Measurements from ENCODE around the gene FAM83F.
"Not testable (repeated sequence)": the region's sequence is repeated elsewhere in the genome, so short reads cannot be mapped to it uniquely, and the experiment has no call there.

Gene FAM83F

GRCh38 chr22:39991159-39991860, 3.4 kb upstream of the FAM83F start:
- Histone ChIP-seq H3K4me3 (ENCODE audit: insufficient read depth, low read length, poor library complexity, severe bottlenecking) (no peak overlapping the region), H3K27me3 (ENCODE audit: low read length) (no peaks in the 10 kb centered on the region)

DNA sequence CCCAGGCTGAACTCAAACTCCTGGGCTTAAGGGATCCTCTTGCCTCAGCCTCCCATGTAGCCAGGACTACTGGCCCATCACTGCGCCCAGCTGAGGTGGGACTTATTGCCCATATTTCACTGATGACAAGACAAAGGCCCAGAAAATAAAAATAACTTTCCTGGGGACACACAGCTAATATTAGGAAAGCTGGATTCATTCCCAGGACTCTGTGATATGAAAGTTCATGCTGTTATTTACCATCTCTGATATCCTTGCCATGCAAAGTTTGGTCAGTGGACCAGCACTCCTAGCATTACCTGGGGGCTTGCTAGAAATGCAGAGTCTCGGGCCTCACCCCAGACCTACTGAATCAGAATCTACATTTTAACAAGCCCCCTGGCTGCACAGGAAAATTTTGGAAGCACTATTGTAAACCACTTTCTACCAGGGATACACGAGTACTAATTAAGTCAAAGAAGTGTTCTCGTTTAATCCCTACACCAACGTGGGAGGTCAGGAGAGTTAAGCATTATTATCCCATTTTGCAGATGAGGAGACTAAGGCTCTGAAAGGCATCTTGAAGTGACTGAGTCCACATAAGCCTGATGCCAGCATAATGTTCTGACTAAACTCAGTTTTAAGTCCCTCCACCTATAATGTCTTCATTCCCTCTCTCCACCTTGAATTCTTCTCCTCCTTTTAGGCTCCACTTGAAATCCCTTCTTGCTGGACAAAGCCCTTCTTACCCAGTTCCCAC, 2.5 kb upstream of the FAM83F start:
- Histone ChIP-seq H3F3A (ENCODE audit: insufficient read depth) (no peaks in the 10 kb centered on the region), H3K27ac (ENCODE audit: low read depth, low read length) (no peak overlapping the region), H3K9me3 (ENCODE audit: insufficient read depth, low read length) (no peaks in the 10 kb centered on the region), H3K79me2 (ENCODE audit: insufficient read depth, low read length) (no peaks in the 10 kb centered on the region), H3K36me3 (ENCODE audit: low read length) (no peaks in the 10 kb centered on the region), H3K27me3 (ENCODE audit: low read length) (no peaks in the 10 kb centered on the region), H3K4me2 (ENCODE audit: low read depth, low read length, poor library complexity, severe bottlenecking) (no peak overlapping the region), H3K4me3 (ENCODE audit: insufficient read depth, low read length, poor library complexity, severe bottlenecking) (no peak overlapping the region), H3K9me2 (replicated peaks; ENCODE audit: insufficient read depth, low read length) (no peaks in the 10 kb centered on the region), H2AFZ (ENCODE audit: low read depth, low read length, severe bottlenecking) (no peak overlapping the region), H4K20me1 (ENCODE audit: low read depth, low read length) (no peaks in the 10 kb centered on the region), H3K9ac (ENCODE audit: low read length) (no peak overlapping the region)
- no peak for TF ChIP-seq EZH2phosphoT487 (conservative IDR thresholded peaks at IDR 0.05; ENCODE audit: low read length)
- TF ChIP-seq, protein P1, sequence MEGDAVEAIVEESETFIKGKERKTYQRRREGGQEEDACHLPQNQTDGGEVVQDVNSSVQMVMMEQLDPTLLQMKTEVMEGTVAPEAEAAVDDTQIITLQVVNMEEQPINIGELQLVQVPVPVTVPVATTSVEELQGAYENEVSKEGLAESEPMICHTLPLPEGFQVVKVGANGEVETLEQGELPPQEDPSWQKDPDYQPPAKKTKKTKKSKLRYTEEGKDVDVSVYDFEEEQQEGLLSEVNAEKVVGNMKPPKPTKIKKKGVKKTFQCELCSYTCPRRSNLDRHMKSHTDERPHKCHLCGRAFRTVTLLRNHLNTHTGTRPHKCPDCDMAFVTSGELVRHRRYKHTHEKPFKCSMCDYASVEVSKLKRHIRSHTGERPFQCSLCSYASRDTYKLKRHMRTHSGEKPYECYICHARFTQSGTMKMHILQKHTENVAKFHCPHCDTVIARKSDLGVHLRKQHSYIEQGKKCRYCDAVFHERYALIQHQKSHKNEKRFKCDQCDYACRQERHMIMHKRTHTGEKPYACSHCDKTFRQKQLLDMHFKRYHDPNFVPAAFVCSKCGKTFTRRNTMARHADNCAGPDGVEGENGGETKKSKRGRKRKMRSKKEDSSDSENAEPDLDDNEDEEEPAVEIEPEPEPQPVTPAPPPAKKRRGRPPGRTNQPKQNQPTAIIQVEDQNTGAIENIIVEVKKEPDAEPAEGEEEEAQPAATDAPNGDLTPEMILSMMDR (IDR thresholded peaks at IDR 0.05; ENCODE audit: insufficient read depth, low read length, poor library complexity, severe bottlenecking), result no peak

More at GRCh38 chr22:39991159-39991860, 3.4 kb upstream of the FAM83F start:
- no peak overlapping the region for H3K4me2 ChIP-seq (ENCODE audit: low read depth, low read length, poor library complexity, severe bottlenecking)
- no peaks in the 10 kb centered on the region for H3K9me2 ChIP-seq (replicated peaks; ENCODE audit: insufficient read depth, low read length)
- no peaks in the 10 kb centered on the region for H4K20me1 ChIP-seq (ENCODE audit: low read depth, low read length)
- H3F3A ChIP-seq (ENCODE audit: insufficient read depth), result no peaks in the 10 kb centered on the region
- H3K79me2 ChIP-seq (ENCODE audit: insufficient read depth, low read length), result no peaks in the 10 kb centered on the region
- TF ChIP-seq, protein P1 (IDR thresholded peaks at IDR 0.05; ENCODE audit: insufficient read depth, low read length, poor library complexity, severe bottlenecking), result no peak
- TF ChIP-seq EZH2phosphoT487 (conservative IDR thresholded peaks at IDR 0.05; ENCODE audit: low read length), result no peak
- no peak overlapping the region for H3K27ac ChIP-seq (ENCODE audit: low read depth, low read length)
- no peaks in the 10 kb centered on the region for H3K36me3 ChIP-seq (ENCODE audit: low read length)
- H2AFZ ChIP-seq (ENCODE audit: low read depth, low read length, severe bottlenecking), result no peak overlapping the region
- H3K9ac ChIP-seq (ENCODE audit: low read length), result no peak overlapping the region
- no peaks in the 10 kb centered on the region for H3K9me3 ChIP-seq (ENCODE audit: insufficient read depth, low read length)

GRCh38 chr22:39992894-39993293, 1.9 kb upstream of the FAM83F start:
- not testable (repeated sequence) for H2AFZ ChIP-seq (ENCODE audit: low read depth, low read length, severe bottlenecking); H3K27me3 ChIP-seq (ENCODE audit: low read length); H3K9me2 ChIP-seq (replicated peaks; ENCODE audit: insufficient read depth, low read length); H3K9me3 ChIP-seq (ENCODE audit: insufficient read depth, low read length); H3K4me2 ChIP-seq (ENCODE audit: low read depth, low read length, poor library complexity, severe bottlenecking); H3K79me2 ChIP-seq (ENCODE audit: insufficient read depth, low read length); H3K4me3 ChIP-seq (ENCODE audit: insufficient read depth, low read length, poor library complexity, severe bottlenecking); H3K27ac ChIP-seq (ENCODE audit: low read depth, low read length); H3K36me3 ChIP-seq (ENCODE audit: low read length); H3F3A ChIP-seq (ENCODE audit: insufficient read depth); H4K20me1 ChIP-seq (ENCODE audit: low read depth, low read length); H3K9ac ChIP-seq (ENCODE audit: low read length)

DNA sequence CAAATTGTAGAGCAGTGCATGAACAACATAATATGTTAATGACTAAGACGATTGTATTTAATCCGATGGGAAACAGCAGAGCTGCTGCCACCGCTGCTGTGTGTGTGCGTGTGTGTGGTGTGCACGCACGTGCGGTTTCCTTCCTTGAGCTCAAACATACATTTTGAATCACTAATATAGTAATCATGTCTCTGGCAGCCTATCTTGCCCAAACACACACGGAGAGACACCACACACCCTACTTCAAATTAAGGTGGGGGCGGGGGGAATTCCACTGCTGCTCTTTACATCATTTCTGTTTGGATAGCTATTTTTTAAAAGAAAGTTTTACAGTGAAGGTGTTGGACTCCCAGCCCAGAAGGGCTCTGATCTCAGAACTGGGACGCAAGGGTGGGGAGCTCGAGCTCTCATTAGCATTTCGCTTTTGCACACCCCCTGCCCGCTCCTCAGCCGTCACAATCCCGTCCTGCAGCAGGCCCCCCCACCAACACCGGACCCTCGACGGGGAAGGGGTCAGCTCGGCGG, 651 bp upstream of the FAM83F start:
- no peaks in the 10 kb centered on the region for H3K79me2 ChIP-seq (ENCODE audit: insufficient read depth, low read length)
- H4K20me1 ChIP-seq (ENCODE audit: low read depth, low read length), result no peaks in the 10 kb centered on the region
- no peak overlapping the region for H2AFZ ChIP-seq (ENCODE audit: low read depth, low read length, severe bottlenecking)
- H3F3A ChIP-seq (ENCODE audit: insufficient read depth), result no peaks in the 10 kb centered on the region
- H3K4me3 ChIP-seq (ENCODE audit: insufficient read depth, low read length, poor library complexity, severe bottlenecking), result no peak overlapping the region
- H3K9me3 ChIP-seq (ENCODE audit: insufficient read depth, low read length), result no peaks in the 10 kb centered on the region
- no peaks in the 10 kb centered on the region for H3K27me3 ChIP-seq (ENCODE audit: low read length)
- H3K27ac ChIP-seq (ENCODE audit: low read depth, low read length), result no peak overlapping the region
- H3K36me3 ChIP-seq (ENCODE audit: low read length), result no peaks in the 10 kb centered on the region
- no peaks in the 10 kb centered on the region for H3K9me2 ChIP-seq (replicated peaks; ENCODE audit: insufficient read depth, low read length)
- TF ChIP-seq, protein P1 (IDR thresholded peaks at IDR 0.05; ENCODE audit: insufficient read depth, low read length, poor library complexity, severe bottlenecking), result no peak
- TF ChIP-seq EZH2phosphoT487 (conservative IDR thresholded peaks at IDR 0.05; ENCODE audit: low read length), result no peak
- no peak overlapping the region for H3K4me2 ChIP-seq (ENCODE audit: low read depth, low read length, poor library complexity, severe bottlenecking)
- H3K9ac ChIP-seq (ENCODE audit: low read length), result no peak overlapping the region
